Astrocyte (in vitro differentiated cells and primary cell): Measurements from ENCODE around the gene RGS9.

Source experiments
- EZH2 ChIP-seq: IDR thresholded peaks from 2 replicates; pipeline ENCODE4 v1.6.1; 2012; ENCODE audit warnings: mild to moderate bottlenecking, low read length, inconsistent platforms; ENCODE audit not compliant: insufficient read depth
- TF ChIP-seq, protein P1 (sequence below): IDR thresholded peaks from 2 replicates; pipeline ENCODE4 v1.5.1; 2011; ENCODE audit warnings: low read depth, mild to moderate bottlenecking, inconsistent platforms, low read length, moderate library complexity; ENCODE audit not compliant: insufficient read depth

DNA sequence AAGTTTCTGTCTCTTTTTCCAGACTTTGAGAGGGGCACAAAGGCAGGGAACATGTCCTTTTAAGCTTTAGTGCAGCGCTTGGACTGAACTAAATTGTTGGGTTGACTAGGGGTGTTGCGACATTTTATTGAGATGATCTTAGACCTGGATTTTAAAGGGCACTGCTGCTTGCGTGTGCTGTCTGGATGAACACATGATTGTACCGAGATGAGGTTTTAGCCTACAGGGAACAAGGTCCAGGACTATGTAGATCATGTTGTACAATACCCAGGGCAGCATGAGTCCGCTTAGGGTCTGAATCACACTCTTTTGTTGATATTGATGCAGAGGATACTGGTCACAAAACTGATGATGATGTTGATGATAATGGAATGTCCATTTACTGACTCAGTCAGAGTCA is 5.2 kb upstream of the RGS9 start:
- TF ChIP-seq, protein P1, sequence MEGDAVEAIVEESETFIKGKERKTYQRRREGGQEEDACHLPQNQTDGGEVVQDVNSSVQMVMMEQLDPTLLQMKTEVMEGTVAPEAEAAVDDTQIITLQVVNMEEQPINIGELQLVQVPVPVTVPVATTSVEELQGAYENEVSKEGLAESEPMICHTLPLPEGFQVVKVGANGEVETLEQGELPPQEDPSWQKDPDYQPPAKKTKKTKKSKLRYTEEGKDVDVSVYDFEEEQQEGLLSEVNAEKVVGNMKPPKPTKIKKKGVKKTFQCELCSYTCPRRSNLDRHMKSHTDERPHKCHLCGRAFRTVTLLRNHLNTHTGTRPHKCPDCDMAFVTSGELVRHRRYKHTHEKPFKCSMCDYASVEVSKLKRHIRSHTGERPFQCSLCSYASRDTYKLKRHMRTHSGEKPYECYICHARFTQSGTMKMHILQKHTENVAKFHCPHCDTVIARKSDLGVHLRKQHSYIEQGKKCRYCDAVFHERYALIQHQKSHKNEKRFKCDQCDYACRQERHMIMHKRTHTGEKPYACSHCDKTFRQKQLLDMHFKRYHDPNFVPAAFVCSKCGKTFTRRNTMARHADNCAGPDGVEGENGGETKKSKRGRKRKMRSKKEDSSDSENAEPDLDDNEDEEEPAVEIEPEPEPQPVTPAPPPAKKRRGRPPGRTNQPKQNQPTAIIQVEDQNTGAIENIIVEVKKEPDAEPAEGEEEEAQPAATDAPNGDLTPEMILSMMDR = no peak
- no peak for TF ChIP-seq EZH2
